Measurements from ENCODE around the gene PHB1. TPM values are rescaled to one million over a fixed set of nuclear protein-coding genes. Genes with fewer than 3 reads are reported as not detected.

Gene PHB1
- 141 TPM for total RNA-seq

- DNase-seq (ENCODE audit: low spot score), result peak; percentile 97
These were observed at the start of gene PHB1 for GRCh38 chr17:49414622-49415350. PHB1 (minus strand) TSS chr17:49414882; CDS start chr17:49413264, 1,618 bp downstream.

- DNase-seq (ENCODE audit: low spot score), result no peak
These were observed 49.4 kb upstream of the PHB1 start for GRCh38 chr17:49464049-49464448.

DNA sequence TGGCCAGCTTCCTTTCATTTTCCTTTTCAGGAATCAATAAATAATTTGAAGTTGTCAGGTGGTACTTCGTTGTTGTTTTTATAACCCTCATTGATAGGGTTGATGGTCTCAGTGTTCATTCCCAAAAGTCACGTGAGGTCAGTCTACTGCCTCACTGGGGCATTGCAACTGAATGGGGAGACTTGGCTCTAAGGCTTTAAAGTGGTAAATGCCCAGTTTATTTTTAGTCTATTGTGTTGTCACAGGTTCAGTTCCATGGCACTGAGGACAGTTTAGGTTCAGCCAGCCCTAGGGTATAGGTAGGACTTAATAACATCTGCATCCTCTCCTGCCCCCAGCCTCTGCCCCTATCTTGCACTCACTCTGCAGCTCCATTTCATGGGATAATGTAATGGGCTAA lies 46.9 kb upstream of the PHB1 start:
- DNase-seq (ENCODE audit: low spot score), result no peak

DNA sequence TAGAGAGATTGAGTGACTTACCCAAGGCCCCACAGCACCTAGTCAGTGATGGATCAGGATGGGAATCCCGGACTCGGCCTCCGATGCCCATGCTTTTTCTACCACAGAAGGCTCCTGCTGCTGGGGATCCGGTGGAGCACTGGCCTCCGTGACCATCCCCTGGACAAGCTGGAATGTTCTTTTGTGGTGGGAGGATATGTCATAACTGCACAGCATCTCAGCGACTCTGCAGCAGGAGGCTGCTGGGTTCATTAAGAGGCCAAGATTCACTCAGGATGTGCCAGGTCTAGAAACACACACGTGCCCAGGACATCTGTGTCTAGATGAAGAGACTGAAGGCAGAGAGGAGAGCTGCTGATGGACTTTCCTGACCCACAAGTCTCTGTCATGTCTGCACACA lies 45.7 kb upstream of the PHB1 start:
- DNase-seq (ENCODE audit: low spot score), result no peak

DNA sequence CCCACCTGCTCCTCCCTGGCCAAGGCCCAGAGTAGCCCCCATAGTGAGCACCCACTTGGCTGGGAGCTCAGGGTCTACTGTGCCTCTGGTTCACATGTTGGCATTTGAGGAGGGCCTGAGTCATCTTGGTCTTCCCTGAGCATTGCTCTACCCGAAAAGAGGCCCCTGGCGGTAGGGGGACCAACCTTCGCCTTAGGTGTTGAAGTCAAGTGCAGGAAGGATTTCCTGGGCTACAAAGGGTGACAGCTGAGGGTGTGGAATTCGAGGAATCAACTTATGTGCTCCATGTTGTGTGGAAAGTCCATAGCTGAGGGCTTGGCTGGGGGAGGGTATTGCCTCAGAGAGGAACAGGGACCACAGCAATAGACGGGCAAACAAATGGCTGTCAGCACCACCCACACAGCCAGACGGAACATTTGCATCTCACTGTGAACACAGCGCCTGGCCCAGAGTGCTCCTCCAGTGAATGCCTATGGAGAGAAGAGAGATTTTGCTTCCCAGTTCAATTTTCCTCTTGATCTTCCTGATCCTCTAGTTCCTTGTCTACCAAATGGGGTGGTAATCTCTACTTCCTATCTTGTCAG lies 44.8 kb upstream of the PHB1 start:
- DNase-seq (ENCODE audit: low spot score), result no peak

DNA sequence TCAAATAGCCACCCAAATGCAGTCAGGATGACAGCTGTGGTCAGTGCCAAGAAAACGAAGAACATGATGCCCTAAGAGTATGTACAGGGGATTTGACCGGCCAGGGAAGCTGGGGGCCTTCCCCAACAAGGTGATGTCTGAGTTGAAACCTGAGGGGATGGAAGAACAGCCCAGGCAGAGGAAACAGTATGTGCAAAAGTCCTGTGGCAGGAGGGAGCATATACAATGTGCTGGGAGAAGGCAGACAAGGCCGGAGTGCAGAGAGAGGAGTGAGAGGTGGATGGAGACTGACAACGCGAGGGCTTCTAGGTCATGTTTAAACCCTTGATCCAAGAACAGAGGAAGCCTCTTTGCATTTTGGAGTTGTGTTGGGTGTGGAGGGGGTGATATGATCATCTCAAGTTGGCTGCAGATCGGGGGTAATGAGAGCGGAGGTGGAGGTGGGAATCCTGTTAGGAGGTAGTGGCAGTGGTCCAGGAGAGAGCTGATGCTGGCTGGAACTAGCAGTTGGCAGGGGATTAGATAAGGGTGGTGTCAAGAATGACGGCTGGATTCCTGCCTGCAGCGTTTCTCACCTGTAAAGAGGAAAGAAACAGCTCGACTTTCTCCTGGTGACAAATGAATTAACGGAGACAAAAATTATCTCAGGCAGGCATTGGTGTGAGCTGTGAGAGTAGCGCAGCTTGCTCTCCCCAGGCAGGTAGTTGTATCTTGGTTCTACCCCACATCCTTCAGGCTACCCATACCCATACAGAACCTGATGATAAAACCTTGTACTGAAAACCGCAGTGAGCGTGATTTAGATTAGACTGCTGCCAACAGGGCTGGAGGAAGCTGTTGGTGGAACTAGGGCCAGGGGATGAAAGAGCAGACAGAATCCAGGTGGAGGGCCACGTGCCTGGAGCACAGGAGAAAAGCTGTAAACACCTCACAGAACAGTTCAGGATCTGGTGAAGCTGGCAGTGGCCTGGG lies 43.2 kb upstream of the PHB1 start:
- no peak for DNase-seq (ENCODE audit: low spot score)

GRCh38 chr17:49456183-49456965 lies 41.7 kb upstream of the PHB1 start:
- no peak for DNase-seq (ENCODE audit: low spot score)

GRCh38 chr17:49455272-49455861 lies 40.7 kb upstream of the PHB1 start:
- no peak for DNase-seq (ENCODE audit: low spot score)

DNA sequence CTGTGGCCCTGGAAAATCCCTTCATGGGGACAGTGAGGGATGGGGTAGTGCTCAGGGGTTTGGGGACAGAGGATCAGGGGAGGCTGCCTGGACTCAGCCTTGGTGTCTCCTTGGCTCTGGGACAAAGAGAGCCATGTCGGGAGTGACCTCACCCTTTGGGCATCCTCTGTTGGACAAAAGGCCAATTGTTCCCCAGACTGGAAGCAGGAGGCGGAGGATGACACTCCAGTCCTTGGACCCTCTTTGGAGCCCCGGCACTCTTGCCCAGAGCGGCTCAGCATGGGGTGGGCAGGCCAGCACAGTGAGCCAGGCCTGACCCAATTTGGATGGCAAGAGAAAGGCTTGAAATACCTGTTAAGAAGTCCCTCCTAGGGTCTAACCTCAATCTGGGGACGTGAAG lies 39.4 kb upstream of the PHB1 start:
- DNase-seq (ENCODE audit: low spot score), result no peak

- DNase-seq (ENCODE audit: low spot score), result no peak
These were observed 38.0 kb upstream of the PHB1 start for GRCh38 chr17:49452661-49453060.

DNA sequence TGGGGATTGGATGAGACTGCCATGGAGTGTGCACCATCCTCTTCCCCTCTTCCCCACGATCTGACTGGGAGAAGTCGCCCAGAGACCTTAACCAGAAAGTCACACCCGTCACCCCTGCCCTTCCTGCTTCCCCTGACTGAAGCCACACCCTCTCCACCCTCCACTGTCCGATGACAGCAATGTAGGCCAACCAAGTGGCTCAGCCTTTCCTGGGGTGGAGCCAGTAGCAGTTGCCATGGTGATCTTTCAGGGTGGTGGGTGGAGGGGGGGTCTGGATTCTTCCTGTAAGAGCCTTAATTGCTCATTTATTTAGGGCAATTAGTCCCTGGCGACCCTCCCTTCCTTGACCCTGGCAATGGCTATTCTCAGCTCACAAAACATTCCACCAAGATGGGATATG lies 37.5 kb upstream of the PHB1 start:
- DNase-seq (ENCODE audit: low spot score), result no peak

DNA sequence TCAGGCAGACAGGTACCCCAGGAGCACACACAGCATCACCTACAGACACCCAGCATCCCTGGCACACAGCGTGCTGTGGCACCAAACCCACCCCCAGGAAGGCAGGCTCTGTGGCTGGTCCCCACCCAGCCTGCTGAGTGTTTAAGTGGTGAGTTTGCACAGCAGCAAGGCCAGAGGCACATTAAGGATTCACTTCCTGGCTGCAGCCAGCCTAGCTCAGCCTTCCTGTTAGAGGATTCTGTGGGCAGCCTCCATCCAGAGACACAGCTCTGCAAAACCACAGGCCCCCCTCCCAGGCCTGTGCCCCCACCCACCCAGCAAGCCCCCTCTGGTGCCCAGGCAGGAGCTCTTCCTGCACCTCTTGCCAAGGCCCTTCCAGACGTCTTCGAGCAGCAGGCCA lies 36.1 kb upstream of the PHB1 start:
- no peak for DNase-seq (ENCODE audit: low spot score)

DNA sequence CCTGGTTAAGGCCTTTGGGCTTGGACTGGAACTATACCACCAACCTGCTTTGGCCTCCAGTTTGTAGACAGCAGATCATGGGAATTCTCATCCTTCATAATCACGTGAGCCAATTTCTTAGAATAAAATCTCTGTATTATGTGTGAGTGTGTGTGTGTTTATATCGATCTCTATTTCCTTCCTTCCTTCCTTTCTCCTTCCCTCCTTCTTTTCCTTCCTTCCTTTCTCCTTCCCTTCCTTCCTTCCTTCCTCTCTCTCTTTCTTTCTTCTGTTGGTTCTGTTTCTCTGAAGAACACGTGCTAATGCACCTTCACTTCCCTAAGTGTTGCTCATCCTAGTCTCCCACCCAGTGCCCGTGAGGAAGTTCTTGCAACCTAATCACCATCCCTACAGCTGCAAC lies 35.5 kb upstream of the PHB1 start:
- DNase-seq (ENCODE audit: low spot score), result no peak

GRCh38 chr17:49447628-49448302 lies 33.1 kb upstream of the PHB1 start:
- no peak for DNase-seq (ENCODE audit: low spot score)

- no peak for DNase-seq (ENCODE audit: low spot score)
These were observed 30.9 kb upstream of the PHB1 start for GRCh38 chr17:49445591-49445990.

GRCh38 chr17:49444384-49444783 lies 29.7 kb upstream of the PHB1 start:
- DNase-seq (ENCODE audit: low spot score), result no peak

DNA sequence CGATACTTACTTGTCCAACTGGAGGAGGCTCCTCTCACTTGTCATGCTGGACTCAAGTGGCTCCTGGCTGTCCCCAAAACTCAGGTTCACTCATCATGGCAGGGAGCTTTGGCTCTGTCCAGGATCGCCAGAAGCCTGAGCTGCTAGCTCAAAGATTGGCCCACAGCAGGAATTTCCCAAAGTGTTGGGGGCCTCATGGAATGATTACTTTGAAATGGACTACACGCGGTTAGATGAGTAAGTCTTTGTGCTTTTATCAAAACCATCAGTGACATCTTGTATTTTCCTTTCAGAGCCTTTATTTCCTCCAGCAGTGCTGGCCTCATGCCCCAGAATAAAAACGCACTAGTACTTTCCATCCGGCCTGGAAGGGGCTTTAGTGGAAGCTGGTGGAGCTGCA lies 29.2 kb upstream of the PHB1 start:
- no peak for DNase-seq (ENCODE audit: low spot score)

GRCh38 chr17:49442041-49442440 lies 27.4 kb upstream of the PHB1 start:
- no peak for DNase-seq (ENCODE audit: low spot score)

- DNase-seq (ENCODE audit: low spot score), result no peak
These were observed 26.9 kb upstream of the PHB1 start for GRCh38 chr17:49441578-49441977.

- no peak for DNase-seq (ENCODE audit: low spot score)
These were observed 25.9 kb upstream of the PHB1 start for GRCh38 chr17:49440581-49440980.
